Measurements from ENCODE around the gene RLN1. TPM values are rescaled to one million over a fixed set of nuclear protein-coding genes. Genes with fewer than 3 reads are reported as not detected.

The RLN1 gene
- total and polyA plus RNA-seq, 2 of the 4 experiments (the other 2 are of a cell fraction): not detected

GRCh38 chr9:5375790-5376477 lies 36.3 kb upstream of the RLN1 start:
- H4K20me1 ChIP-seq (ENCODE audit: insufficient read depth, low read length): no peaks in the 10 kb centered on the region
- DNase-seq: no peak
- no peaks in the 10 kb centered on the region for H3K9me3 ChIP-seq (ENCODE audit: control insufficient read depth, insufficient read depth, low read length)
- H3K4ac ChIP-seq (ENCODE audit: low read depth, low read length): no peak overlapping the region
- H3K4me2 ChIP-seq (ENCODE audit: low read depth, low read length): no peak overlapping the region
- H3K27me3 ChIP-seq (ENCODE audit: control insufficient read depth, insufficient read depth, low read length): no peaks in the 10 kb centered on the region
- H3K27ac ChIP-seq (ENCODE audit: insufficient read depth, low read length): no peak overlapping the region
- no peak overlapping the region for H3K23ac ChIP-seq (ENCODE audit: low read depth, low read length)
- no peak overlapping the region for H3K18ac ChIP-seq (ENCODE audit: low read depth, low read length)
- H2AK5ac ChIP-seq (ENCODE audit: low read depth, low read length): no peak overlapping the region
- ChIA-PET CTCF (no interaction called here), POLR2A (ENCODE audit: unreplicated experiment) (no interaction called here)
- no peak for ATAC-seq (ENCODE audit: low read depth)
- no peak overlapping the region for H2BK120ac ChIP-seq (ENCODE audit: low read depth, low read length)
- no peak for TF ChIP-seq MAZ (IDR thresholded peaks at IDR 0.05; ENCODE audit: borderline replicate concordance, low read depth, low read length)
- TF ChIP-seq MAFK (IDR thresholded peaks at IDR 0.05; ENCODE audit: low read depth, low read length): no peak
- H2AK9ac ChIP-seq (replicated peaks; ENCODE audit: low read depth, low read length, poor library complexity): no peak overlapping the region
- no peaks in the 10 kb centered on the region for H3K36me3 ChIP-seq (ENCODE audit: control insufficient read depth, insufficient read depth, low read length)
- no peak overlapping the region for H4K8ac ChIP-seq (ENCODE audit: low read depth in 2 of 2, low read length in 2 of 2)
- no peak overlapping the region; the same call in 1 of the 2 replicates for H3K14ac ChIP-seq (replicated peaks; ENCODE audit: low read depth, low read length)
- no peak overlapping the region for H3K56ac ChIP-seq (ENCODE audit: extremely low read depth, insufficient read depth, low read length)
- H3K4me3 ChIP-seq (ENCODE audit: insufficient read depth, low read depth, low read length): no peak overlapping the region
- WGBS, 2 experiments (ENCODE audit: extremely low coverage in 2 of 2, insufficient read length in 1 of 2): no CpG with 5 or more reads among the region's 6 CpGs
- no peak overlapping the region for H3K9ac ChIP-seq (ENCODE audit: low read depth, low read length)
- intact Hi-C loops (cut with micrococcal nuclease) (no loop called here), in situ Hi-C loops (cut with MboI; ENCODE audit: low sequenced_read_pairs) (no loop called here), dilution Hi-C loops (cut with HindIII; ENCODE audit: low sequenced_read_pairs, unreplicated experiment) (no loop called here)
- H2AFZ ChIP-seq (replicated peaks; ENCODE audit: low read length, poor library complexity): no peak overlapping the region
- no TSS peak for BruUV-seq (replicated peaks)
- no peak overlapping the region for H4K5ac ChIP-seq (ENCODE audit: low read depth, low read length)
- no peak overlapping the region for H2BK20ac ChIP-seq (ENCODE audit: low read depth, low read length)
- H2BK5ac ChIP-seq (ENCODE audit: low read depth, low read length, poor library complexity, severe bottlenecking): no peak overlapping the region
- H2BK15ac ChIP-seq (ENCODE audit: low read depth, low read length): no peak overlapping the region
- no peaks in the 10 kb centered on the region; the same call in 1 of the 2 replicates for H3K9me1 ChIP-seq (ENCODE audit: insufficient read depth, low read length)
- no peaks in the 10 kb centered on the region for H3K4me1 ChIP-seq (ENCODE audit: control insufficient read depth, insufficient read depth, low read length)
- no peak overlapping the region for H4K91ac ChIP-seq (ENCODE audit: insufficient read depth, low read depth, low read length)
- H3K79me1 ChIP-seq (ENCODE audit: low read depth in 1 of 2, low read length in 2 of 2): no peaks in the 10 kb centered on the region

Data from IMR-90 (cell line).